GM20000 (cell line): ENCODE measurements around the gene ESPNL.
"Not testable (repeated sequence)": the region's sequence is repeated elsewhere in the genome, so short reads cannot be mapped to it uniquely, and the experiment has no call there.

Experiments used
- DNase-seq: peaks from one replicate; pipeline ENCODE4 v3.0.0; 2012; ENCODE audit warnings: low spot score
- CTCF ChIP-seq: IDR thresholded peaks from 2 replicates; pipeline ENCODE4 v1.5.1; 2012; ENCODE audit warnings: mild to moderate bottlenecking, control low read depth; ENCODE audit errors: extremely low read depth, missing control alignments

The ESPNL gene

GRCh38 chr2:238114851-238115660 lies 14.9 kb downstream of the ESPNL start:
- TF ChIP-seq CTCF: no peak
- DNase-seq: no peak

GRCh38 chr2:238115709-238116108 lies 15.6 kb downstream of the ESPNL start:
- not testable (repeated sequence) for DNase-seq

- no peak for DNase-seq
- TF ChIP-seq CTCF: no peak
Observed at GRCh38 chr2:238116298-238117198, 16.4 kb downstream of the ESPNL start.

- DNase-seq: no peak
- no peak for TF ChIP-seq CTCF
Observed at GRCh38 chr2:238117199-238118154, 17.3 kb downstream of the ESPNL start.

- DNase-seq: no peak
- no peak for TF ChIP-seq CTCF
Observed at GRCh38 chr2:238119756-238120462, 19.8 kb downstream of the ESPNL start.

GRCh38 chr2:238120463-238121298 lies 20.5 kb downstream of the ESPNL start:
- no peak for TF ChIP-seq CTCF
- no peak for DNase-seq
